Activated CD4-positive, alpha-beta T cell treated with anti-CD3 and anti-CD28 coated beads for 36 hours (primary cell): ENCODE data around the gene DFFA. TPM values are rescaled to one million over a fixed set of nuclear protein-coding genes. Genes with fewer than 3 reads are reported as not detected.
"Not testable (repeated sequence)": the region's sequence is repeated elsewhere in the genome, so short reads cannot be mapped to it uniquely, and the experiment has no call there.

ENCODE experiments used
- ATAC-seq: fragments of 200-7000 bp; cut with Tn5 transposase; one replicate; pipeline ENCODE4 v1.10.0; 2021; ENCODE audit warnings: mild to moderate bottlenecking, moderate library complexity
- CTCF ChIA-PET: fragments of 350-600 bp; sonication (Branson Sonifier 250); formaldehyde crosslinking; loops from one replicate; lab custom pipeline; 2021; ENCODE audit warnings: antibody characterized with exemption; lab: Charles Lee
- POLR2A ChIA-PET: fragments of 350-600 bp; sonication (Branson Sonifier 250); formaldehyde crosslinking; loops from one replicate; lab custom pipeline; 2021; ENCODE audit warnings: antibody characterized with exemption, inconsistent platforms; lab: Charles Lee
- DNase-seq: peaks from one replicate; pipeline ENCODE4 v3.0.0-alpha.2; 2020
- H3K27ac Mint-ChIP-seq: one replicate; pipeline ENCODE4 v1.8.0; 2021; ENCODE audit warnings: mixed read lengths
- H3K27me3 Mint-ChIP-seq: one replicate; pipeline ENCODE4 v1.8.0; 2021; ENCODE audit warnings: mixed read lengths
- H3K36me3 Mint-ChIP-seq: one replicate; pipeline ENCODE4 v1.8.0; 2021; ENCODE audit warnings: low read depth, mixed read lengths
- H3K4me1 Mint-ChIP-seq: one replicate; pipeline ENCODE4 v1.8.0; 2021; ENCODE audit warnings: mixed read lengths
- H3K4me3 Mint-ChIP-seq: one replicate; pipeline ENCODE4 v1.8.0; 2021; ENCODE audit warnings: mild to moderate bottlenecking, moderate library complexity, mixed read lengths
- H3K9me3 Mint-ChIP-seq: one replicate; pipeline ENCODE4 v1.8.0; 2021; ENCODE audit warnings: low read depth, mixed read lengths
- intact Hi-C, 2 experiments: fragments of 100-400 bp; cut with DNase I in 1 of 2; cut with micrococcal nuclease in 1 of 2; formaldehyde crosslinking; loops; one replicate each; pipeline versions ENCODE4 v1.14.2 to v1.15.1; 2022 to 2024; cut with DNase I, micrococcal nuclease
- total RNA-seq, 2 experiments: library from RNA; stranded (reverse); gene quantifications; one replicate each; pipeline ENCODE4 v1.2.3, GENCODE V29; 2021

Gene DFFA
- total RNA-seq, 2 experiments from 2014 or later, result 45.7 to 46.4 TPM

- H3K4me3 Mint-ChIP-seq, result no peak overlapping the region
- ChIA-PET POLR2A (no interaction called here), CTCF (interaction anchor here (10.5 kb wide), 1 partner anchor 18 kb away, joined by 133 read pairs; no protein-coding TSS in a partner anchor)
- DNase-seq, result no peak
- intact Hi-C loops, result loop anchor here (5.0 to 10.0 kb wide), 7 partner anchors 218 to 500 kb away; partner anchors contain the start of genes TARDBP (in 2 of the 2) and CASZ1 (in 1 of the 2)
- H3K27me3 Mint-ChIP-seq, result no peaks in the 10 kb centered on the region
- no peak for ATAC-seq
- peaks cover 1% of the 10 kb centered on the region for H3K36me3 Mint-ChIP-seq
- H3K27ac Mint-ChIP-seq, result no peak overlapping the region
- H3K4me1 Mint-ChIP-seq, result peaks cover 73% of the 10 kb centered on the region
- H3K9me3 Mint-ChIP-seq, result no peaks in the 10 kb centered on the region
Observed at GRCh38 chr1:10514490-10515235, 42.3 kb upstream of the DFFA start.

GRCh38 chr1:10513199-10513598, 40.9 kb upstream of the DFFA start:
- Mint-ChIP-seq H3K9me3 (no peaks in the 10 kb centered on the region), H3K4me3 (no peak overlapping the region), H3K27ac (no peak overlapping the region), H3K4me1 (peaks cover 77% of the 10 kb centered on the region), H3K27me3 (no peaks in the 10 kb centered on the region), H3K36me3 (no peaks in the 10 kb centered on the region)
- ATAC-seq (no peak), DNase-seq (no peak)
- CTCF ChIA-PET, result interaction anchor here (0.7 to 10.5 kb wide), 4 partner anchors 9 to 525 kb away, joined by 3 to 133 read pairs (median 6); no protein-coding TSS in a partner anchor
- POLR2A ChIA-PET, result interaction anchor here (1.4 kb wide), 1 partner anchor 18 kb away, joined by 7 read pairs; no protein-coding TSS in a partner anchor
- intact Hi-C loops, result loop anchor here (5.0 to 10.0 kb wide), 7 partner anchors 219 to 502 kb away; partner anchors contain the start of genes TARDBP (in 2 of the 2) and CASZ1 (in 1 of the 2)

- ATAC-seq, result no peak
- POLR2A ChIA-PET, result interaction anchor here (1.0 kb wide), 1 partner anchor 12 kb away, joined by 4 read pairs; no protein-coding TSS in a partner anchor
Observed at GRCh38 chr1:10511494-10511885, 39.2 kb upstream of the DFFA start.

DNA sequence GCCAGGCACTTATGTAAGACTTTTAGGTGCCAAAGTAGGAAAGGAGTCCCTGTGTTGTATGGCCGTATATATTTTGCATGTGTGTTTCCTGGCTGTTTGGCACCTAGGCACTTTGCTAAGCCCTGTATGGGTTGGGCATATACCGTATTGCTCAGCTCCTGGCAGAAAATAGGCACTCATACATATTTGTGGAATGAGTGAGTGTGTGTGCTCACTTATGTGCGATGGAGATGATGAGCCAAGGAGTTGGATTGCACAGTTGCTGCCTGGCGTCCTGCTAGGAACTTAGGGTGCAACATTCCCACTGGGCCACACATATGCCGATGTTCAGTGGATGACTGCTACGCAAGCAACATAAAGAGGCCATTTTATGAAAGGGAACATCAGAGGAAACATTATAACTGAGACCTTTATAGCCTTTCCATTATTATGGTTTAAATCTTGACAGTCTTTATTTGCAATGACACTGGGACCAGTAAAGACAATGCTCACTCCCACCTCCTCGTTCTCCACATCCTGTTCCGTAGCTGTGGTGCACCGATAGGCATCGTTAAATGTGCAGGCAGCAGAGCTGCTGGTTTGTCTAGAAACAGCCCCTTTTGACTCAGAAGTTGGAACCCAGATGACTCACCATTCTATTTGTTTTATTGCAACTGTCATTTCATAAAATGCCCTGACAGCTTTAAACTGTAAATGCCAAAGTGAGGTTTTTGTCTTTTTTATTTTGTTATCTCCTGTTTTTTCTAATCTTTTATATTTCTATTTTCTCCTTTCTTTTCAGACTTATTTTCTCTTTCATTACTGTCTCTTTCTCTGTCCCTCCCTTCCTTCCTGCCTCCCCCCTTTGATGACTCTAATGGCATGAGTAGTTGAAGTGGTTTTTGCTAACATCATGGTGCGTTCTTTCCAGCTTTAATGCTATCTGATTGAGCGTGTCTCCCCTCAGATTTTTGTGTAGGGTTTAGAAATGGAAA, 38.5 kb upstream of the DFFA start:
- CTCF ChIA-PET, result interaction anchor here (0.6 to 10.5 kb wide), 12 partner anchors 8 to 527 kb away, joined by 3 to 133 read pairs (median 3); no protein-coding TSS in a partner anchor
- H3K4me3 Mint-ChIP-seq, result peak overlapping the region; percentile 47
- H3K36me3 Mint-ChIP-seq, result no peaks in the 10 kb centered on the region
- DNase-seq (peak; percentile 92), ATAC-seq (peak; percentile 92)
- intact Hi-C loops, result loop anchor here (1.0 to 10.0 kb wide), 15 partner anchors 16 to 504 kb away; partner anchors contain the start of genes TARDBP (in 2 of the 2), CASZ1 (in 1 of the 2), DFFA (in 1 of the 2) and PEX14 (in 1 of the 2)
- H3K27ac Mint-ChIP-seq, result peak overlapping the region; percentile 80
- POLR2A ChIA-PET, result interaction anchor here (0.6 to 1.0 kb wide), 3 partner anchors 13 to 420 kb away, joined by 3 to 4 read pairs (median 4); no protein-coding TSS in a partner anchor
- H3K9me3 Mint-ChIP-seq, result no peaks in the 10 kb centered on the region
- H3K27me3 Mint-ChIP-seq, result no peaks in the 10 kb centered on the region
- peaks cover 76% of the 10 kb centered on the region for H3K4me1 Mint-ChIP-seq

More at GRCh38 chr1:10511494-10511885, 39.2 kb upstream of the DFFA start:
- Mint-ChIP-seq H3K27ac (peak overlapping the region; percentile 80), H3K4me1 (peaks cover 80% of the 10 kb centered on the region), H3K27me3 (no peaks in the 10 kb centered on the region), H3K4me3 (peak overlapping the region; percentile 47), H3K9me3 (no peaks in the 10 kb centered on the region), H3K36me3 (no peaks in the 10 kb centered on the region)
- intact Hi-C loops, result loop anchor here (1.0 to 10.0 kb wide), 15 partner anchors 16 to 503 kb away; partner anchors contain the start of genes TARDBP (in 2 of the 2), CASZ1 (in 1 of the 2), DFFA (in 1 of the 2) and PEX14 (in 1 of the 2)
- CTCF ChIA-PET, result interaction anchor here (0.6 to 10.5 kb wide), 9 partner anchors 8 to 526 kb away, joined by 3 to 133 read pairs (median 3); no protein-coding TSS in a partner anchor
- DNase-seq, result no peak

DNA sequence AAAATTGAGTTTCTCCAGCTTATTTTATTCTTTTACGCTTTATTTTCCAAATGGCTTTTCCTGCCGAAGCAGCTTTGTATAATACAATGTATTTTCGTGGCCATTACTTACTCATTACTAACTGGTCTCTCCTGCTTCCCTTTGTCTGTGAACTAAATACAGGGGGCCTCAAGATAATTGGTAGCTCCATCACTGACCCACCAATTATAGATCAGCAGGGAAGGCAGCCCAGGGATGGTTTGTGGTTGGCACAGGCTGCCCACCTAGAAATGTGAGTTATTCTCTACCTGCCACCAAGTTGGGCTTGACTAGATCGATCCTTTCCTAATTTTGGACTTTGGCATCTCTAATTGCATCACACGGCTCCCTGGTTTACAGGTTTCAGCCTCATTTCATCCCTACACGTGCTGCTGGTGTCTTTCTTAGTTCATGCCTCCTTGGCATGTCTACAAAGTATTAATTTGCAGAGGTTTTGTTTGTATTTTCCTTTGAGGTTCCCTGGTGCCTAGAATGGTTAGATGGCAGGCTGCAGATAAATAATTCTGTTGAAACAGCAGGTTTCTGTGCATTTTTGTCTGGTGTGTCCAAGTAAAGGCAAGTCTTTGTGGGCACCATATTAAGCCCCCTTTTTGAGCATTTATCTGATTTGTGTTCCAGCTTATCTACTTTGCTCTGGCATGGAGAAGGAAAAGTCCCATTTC, 37.6 kb upstream of the DFFA start:
- H3K36me3 Mint-ChIP-seq, result no peaks in the 10 kb centered on the region
- ATAC-seq (no peak), DNase-seq (no peak)
- H3K4me1 Mint-ChIP-seq, result peaks cover 71% of the 10 kb centered on the region
- H3K4me3 Mint-ChIP-seq, result no peak overlapping the region
- ChIA-PET CTCF (interaction anchor here (0.6 to 10.5 kb wide), 8 partner anchors 8 to 430 kb away, joined by 3 to 133 read pairs (median 4); no protein-coding TSS in a partner anchor), POLR2A (no interaction called here)
- no peaks in the 10 kb centered on the region for H3K9me3 Mint-ChIP-seq
- peak overlapping the region; percentile 80 for H3K27ac Mint-ChIP-seq
- intact Hi-C loops, result loop anchor here (2.0 to 10.0 kb wide), 8 partner anchors 222 to 505 kb away; partner anchors contain the start of genes TARDBP (in 2 of the 2) and CASZ1 (in 1 of the 2)
- no peaks in the 10 kb centered on the region for H3K27me3 Mint-ChIP-seq

GRCh38 chr1:10508511-10508951, 36.2 kb upstream of the DFFA start:
- H3K4me3 Mint-ChIP-seq, result no peak overlapping the region
- H3K9me3 Mint-ChIP-seq, result no peaks in the 10 kb centered on the region
- no peaks in the 10 kb centered on the region for H3K27me3 Mint-ChIP-seq
- intact Hi-C loops, result no loop called here
- no peaks in the 10 kb centered on the region for H3K36me3 Mint-ChIP-seq
- no peak overlapping the region for H3K27ac Mint-ChIP-seq
- ChIA-PET POLR2A (interaction anchor here (0.7 kb wide), 1 partner anchor 45 kb away, joined by 5 read pairs; no protein-coding TSS in a partner anchor), CTCF (interaction anchor here (1.2 to 10.5 kb wide), 7 partner anchors 12 to 426 kb away, joined by 4 to 133 read pairs (median 8); partner anchors contain the start of gene CENPS)
- DNase-seq, result no peak
- ATAC-seq, result no peak
- peaks cover 60% of the 10 kb centered on the region for H3K4me1 Mint-ChIP-seq

DNA sequence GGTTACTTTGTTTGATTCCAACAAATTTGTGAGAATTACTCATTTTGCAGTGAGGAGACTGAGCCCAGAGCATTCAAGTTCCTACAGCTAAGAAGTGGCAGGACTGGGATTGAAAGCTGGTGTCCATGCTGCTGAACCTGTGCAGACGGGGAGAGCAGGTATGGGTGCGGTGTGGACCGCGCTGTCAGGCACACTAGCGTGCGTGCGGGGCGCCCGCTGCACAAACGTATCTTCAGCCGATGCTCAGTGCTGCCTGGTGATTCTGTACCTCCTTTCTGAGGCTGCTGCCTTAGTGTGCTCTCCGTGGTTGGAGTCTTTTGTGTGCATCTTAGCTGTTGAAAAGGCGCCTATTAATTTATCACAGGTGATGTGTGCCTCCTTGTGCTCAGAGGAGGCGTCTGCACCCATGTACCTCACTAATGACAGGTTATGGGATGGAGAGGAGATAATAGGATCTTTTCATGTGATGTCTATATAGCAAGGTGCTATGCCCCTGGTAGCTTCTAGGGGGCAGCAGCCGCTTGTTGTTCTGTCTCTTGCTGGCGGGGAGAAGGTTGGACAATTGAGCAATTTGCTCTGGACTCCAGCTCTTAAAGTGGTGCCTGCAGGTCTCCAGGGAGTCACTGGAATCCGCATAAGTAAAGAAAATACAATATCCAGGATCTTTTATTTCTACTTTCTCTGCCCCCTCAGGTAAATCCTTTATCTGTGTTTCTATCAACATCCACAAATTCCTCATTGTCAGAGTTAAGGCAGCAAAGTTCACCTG, 35.0 kb upstream of the DFFA start:
- peak; percentile 73 for DNase-seq
- ATAC-seq, result peak; percentile 47
- Mint-ChIP-seq H3K9me3 (no peaks in the 10 kb centered on the region), H3K4me1 (peaks cover 51% of the 10 kb centered on the region), H3K4me3 (no peak overlapping the region), H3K36me3 (no peaks in the 10 kb centered on the region), H3K27ac (no peak overlapping the region), H3K27me3 (no peaks in the 10 kb centered on the region)
- intact Hi-C loops, result loop anchor here in 1 of 2 experiments (1.0 kb wide), 2 partner anchors 55 to 403 kb away; no protein-coding TSS in a partner anchor
- ChIA-PET POLR2A (interaction anchor here (1.1 kb wide), 1 partner anchor 12 kb away, joined by 4 read pairs; no protein-coding TSS in a partner anchor), CTCF (interaction anchor here (0.6 to 10.5 kb wide), 21 partner anchors 9 to 482 kb away, joined by 3 to 133 read pairs (median 4); partner anchors contain the start of gene CENPS)

DNA sequence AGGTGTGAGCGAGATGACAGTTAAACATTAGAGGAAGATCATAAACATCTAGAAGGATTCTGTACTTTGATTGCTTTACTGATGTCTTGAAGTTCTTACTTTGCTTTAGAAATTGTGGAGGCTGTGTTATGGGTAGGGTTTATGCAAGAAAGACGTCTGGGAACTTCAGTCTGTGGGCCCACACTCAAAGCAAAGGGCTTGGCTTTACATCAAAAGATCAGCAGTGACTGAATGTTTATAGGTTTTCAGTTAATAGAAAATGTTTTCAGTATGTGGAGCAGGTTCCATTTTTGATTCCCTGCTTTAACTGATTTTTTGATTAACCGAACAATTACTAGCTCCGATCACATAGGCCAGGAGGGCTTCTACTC, 34.3 kb upstream of the DFFA start:
- Mint-ChIP-seq H3K36me3 (no peaks in the 10 kb centered on the region), H3K27me3 (no peaks in the 10 kb centered on the region), H3K27ac (no peak overlapping the region), H3K9me3 (no peaks in the 10 kb centered on the region), H3K4me1 (peaks cover 51% of the 10 kb centered on the region), H3K4me3 (no peak overlapping the region)
- intact Hi-C loops, result loop anchor here in 1 of 2 experiments (1.0 kb wide), 2 partner anchors 56 to 404 kb away; no protein-coding TSS in a partner anchor
- ATAC-seq, result no peak
- DNase-seq, result no peak
- POLR2A ChIA-PET, result no interaction called here
- CTCF ChIA-PET, result interaction anchor here (0.6 to 10.5 kb wide), 8 partner anchors 10 to 403 kb away, joined by 3 to 133 read pairs (median 8); partner anchors contain the start of gene CENPS

GRCh38 chr1:10506046-10506676, 33.8 kb upstream of the DFFA start:
- H3K36me3 Mint-ChIP-seq, ATAC-seq, H3K4me3 Mint-ChIP-seq, POLR2A ChIA-PET, H3K27me3 Mint-ChIP-seq, intact Hi-C loops, DNase-seq, H3K9me3 Mint-ChIP-seq, H3K27ac Mint-ChIP-seq: not testable (repeated sequence)
- H3K4me1 Mint-ChIP-seq, result peaks cover 46% of the 10 kb centered on the region
- CTCF ChIA-PET, result interaction anchor here (0.6 to 10.5 kb wide), 8 partner anchors 10 to 668 kb away, joined by 3 to 133 read pairs (median 4); partner anchors contain the start of gene CENPS
